ENCODE measurements around the gene ADGRA3. TPM values are rescaled to one million over a fixed set of nuclear protein-coding genes. Genes with fewer than 3 reads are reported as not detected.

Gene ADGRA3
- total and polyA plus RNA-seq, 2 of the 13 experiments (the other 11 are each of a cell fraction or from before 2014, with no cell fraction given): 32.2 to 40.8 TPM

DNA sequence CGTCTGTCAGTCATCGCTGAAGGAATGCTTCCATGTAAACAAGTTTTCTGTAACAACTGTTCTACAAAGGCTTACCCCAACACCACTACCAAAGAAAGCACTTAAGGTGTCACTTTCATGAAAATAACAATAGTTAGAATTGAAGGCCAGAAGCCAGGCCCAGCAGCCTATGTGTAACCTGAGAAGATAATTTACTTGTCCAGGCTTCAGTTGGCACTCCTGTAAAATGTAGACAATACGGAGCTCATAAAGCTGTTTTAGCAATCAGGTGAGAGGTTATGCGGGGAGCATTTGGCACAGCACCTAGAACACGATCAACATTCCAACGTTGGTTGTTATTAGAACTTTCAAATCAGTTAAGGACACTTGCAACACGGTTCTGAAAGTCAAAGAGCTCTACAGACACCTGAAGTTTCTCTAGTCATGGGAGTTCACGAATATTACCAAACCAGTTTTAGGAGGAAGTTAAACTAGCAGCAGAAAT lies 15.7 kb downstream of the ADGRA3 start:
- Histone ChIP-seq H4K20me1 (ENCODE audit: insufficient read depth, low read length) (peaks cover 6% of the 10 kb centered on the region), H3K9me3 (ENCODE audit: low read length) (no peaks in the 10 kb centered on the region), H3K9ac (ENCODE audit: insufficient read depth, low read depth, low read length) (no peak overlapping the region), H3K79me2 (ENCODE audit: insufficient read depth, low read length) (peaks cover 58% of the 10 kb centered on the region), H3K36me3 (replicated peaks in 1 of 2; ENCODE audit: control insufficient read depth in 1 of 2, insufficient read depth in 2 of 2, low read length in 2 of 2) (no peaks in the 10 kb centered on the region), H3K4me3 (replicated peaks in 1 of 3; ENCODE audit: insufficient read depth in 1 of 3, low read depth in 2 of 3, low read length in 3 of 3) (no peak overlapping the region), H3K27ac (ENCODE audit: extremely low read length, insufficient read depth, low read length) (no peak overlapping the region), H3K27me3 (ENCODE audit: control insufficient read depth in 1 of 2, insufficient read depth in 2 of 2, low read length in 2 of 2) (no peaks in the 10 kb centered on the region), H3K4me1 (ENCODE audit: insufficient read depth, low read length) (peaks cover 21% of the 10 kb centered on the region), H3K4me2 (ENCODE audit: low read depth, low read length) (no peak overlapping the region), H2AFZ (ENCODE audit: low read length) (no peak overlapping the region)
- ATAC-seq (no peak), DNase-seq (ENCODE audit: low spot score) (no peak), FAIRE-seq (no peak)
- in situ Hi-C loops (cut with HindIII; ENCODE audit: extremely low pct_ligation_motif_present, low pct_unique_long_range_greater_than_20kb): no loop called here
- TF ChIP-seq NCOA1 (CRISPR knock-in tag; IDR thresholded peaks at IDR 0.05) (no peak), ATRX (CRISPR knock-in tag; IDR thresholded peaks at IDR 0.05; ENCODE audit: borderline replicate concordance) (no peak), ZNF7 (CRISPR knock-in tag; IDR thresholded peaks at IDR 0.05) (no peak), ZNF138 (CRISPR knock-in tag; IDR thresholded peaks at IDR 0.05; ENCODE audit: low read depth) (no peak), HBP1 (CRISPR knock-in tag; IDR thresholded peaks at IDR 0.05; ENCODE audit: low read depth) (no peak), MED1 (CRISPR knock-in tag; IDR thresholded peaks at IDR 0.05) (no peak), ZNF572 (CRISPR knock-in tag; IDR thresholded peaks at IDR 0.05) (no peak), RXRA (CRISPR knock-in tag; IDR thresholded peaks at IDR 0.05) (no peak)
- TF ChIP-seq, protein P1, sequence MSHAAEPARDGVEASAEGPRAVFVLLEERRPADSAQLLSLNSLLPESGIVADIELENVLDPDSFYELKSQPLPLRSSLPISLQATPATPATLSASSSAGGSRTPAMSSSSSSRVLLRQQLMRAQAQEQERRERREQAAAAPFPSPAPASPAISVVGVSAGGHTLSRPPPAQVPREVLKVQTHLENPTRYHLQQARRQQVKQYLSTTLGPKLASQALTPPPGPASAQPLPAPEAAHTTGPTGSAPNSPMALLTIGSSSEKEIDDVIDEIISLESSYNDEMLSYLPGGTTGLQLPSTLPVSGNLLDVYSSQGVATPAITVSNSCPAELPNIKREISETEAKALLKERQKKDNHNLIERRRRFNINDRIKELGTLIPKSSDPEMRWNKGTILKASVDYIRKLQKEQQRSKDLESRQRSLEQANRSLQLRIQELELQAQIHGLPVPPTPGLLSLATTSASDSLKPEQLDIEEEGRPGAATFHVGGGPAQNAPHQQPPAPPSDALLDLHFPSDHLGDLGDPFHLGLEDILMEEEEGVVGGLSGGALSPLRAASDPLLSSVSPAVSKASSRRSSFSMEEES (CRISPR knock-in tag; IDR thresholded peaks at IDR 0.05): no peak
- ChIA-PET CTCF (ENCODE audit: low intra/inter-chr PET ratio, low total read pairs) (no interaction called here), POLR2A (interaction anchor here (1.0 kb wide), 1 partner anchor 15 kb away, joined by 3 read pairs; no protein-coding TSS in a partner anchor)
- no TSS peak for BruUV-seq (replicated peaks)
- 82% methylated on average over 8 of the region's 8 CpGs for WGBS (ENCODE audit: low lambda C conversion rate)
- intact Hi-C loops (cut with micrococcal nuclease; ENCODE audit: unreplicated experiment): no loop called here
